Stimulated activated CD8-positive, alpha-beta memory T cell treated with anti-CD3 and anti-CD28 coated beads, Interleukin-15, amount 100 ng/mL, for 24 hours (primary cell): ENCODE measurements around the gene CHN2.

Experiments
- DNase-seq: peaks from one replicate; pipeline ENCODE4 v3.0.0-alpha.2; 2020; ENCODE audit warnings: low read depth

Gene CHN2

DNA sequence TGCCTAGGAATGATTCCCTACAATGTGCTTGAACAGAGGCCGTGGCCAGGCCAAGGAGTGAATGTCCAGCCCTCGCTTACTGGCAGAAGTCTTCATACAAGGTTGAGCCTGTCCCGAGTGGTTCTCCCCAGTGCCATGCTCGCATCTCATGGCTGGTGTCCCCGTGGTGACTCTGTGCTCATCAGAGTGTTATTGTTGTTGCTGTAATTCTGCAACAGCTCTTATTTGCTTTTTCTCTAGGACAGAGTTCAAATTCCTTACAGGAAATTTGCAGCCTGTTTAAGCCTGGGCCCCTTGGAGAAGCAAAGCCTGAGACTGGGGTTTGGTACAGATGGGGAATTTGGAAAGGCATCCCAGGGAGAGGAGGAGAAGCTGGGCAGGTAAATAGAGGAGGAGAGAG, 211.3 kb downstream of the CHN2 start:
- DNase-seq, result no peak

DNA sequence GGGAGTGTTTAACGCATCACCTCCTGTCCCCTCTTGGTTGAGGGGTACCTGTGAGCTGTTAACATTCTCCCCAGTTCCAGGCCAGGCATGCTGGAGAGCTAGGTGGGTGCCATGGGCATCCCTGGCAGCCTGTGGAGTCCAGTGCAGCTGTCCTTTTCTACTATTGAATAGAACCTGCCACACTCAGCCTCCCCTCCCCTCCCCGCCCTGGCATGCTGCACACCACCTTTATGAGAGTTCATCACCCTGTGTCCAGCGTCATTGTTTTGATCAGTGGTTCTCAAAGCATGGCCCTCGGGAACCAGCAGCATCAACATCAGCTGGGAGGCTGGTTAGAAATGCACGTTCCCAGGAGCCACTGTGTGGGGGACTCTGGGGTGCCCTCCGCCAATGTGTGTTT, 211.8 kb downstream of the CHN2 start:
- no peak for DNase-seq

DNA sequence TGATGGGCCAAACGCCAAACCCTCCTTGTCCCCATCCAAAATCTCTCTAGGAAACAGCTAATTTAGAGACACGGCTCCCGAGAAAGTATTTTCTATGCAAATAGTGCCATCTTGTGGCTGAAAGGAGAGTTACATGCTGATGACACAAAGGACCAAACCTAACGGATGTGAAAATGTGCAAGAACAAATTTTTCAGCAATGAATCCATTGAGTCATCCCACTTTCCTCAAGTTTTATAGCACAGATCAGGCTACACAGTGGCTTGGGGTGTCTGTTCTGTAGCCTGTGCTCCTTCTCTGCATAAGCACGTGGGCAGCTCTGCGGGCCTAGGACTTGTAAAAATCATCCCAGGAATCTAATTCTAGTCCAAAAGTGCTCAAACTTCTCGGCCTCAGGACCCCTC, 214.3 kb downstream of the CHN2 start:
- DNase-seq, result no peak

DNA sequence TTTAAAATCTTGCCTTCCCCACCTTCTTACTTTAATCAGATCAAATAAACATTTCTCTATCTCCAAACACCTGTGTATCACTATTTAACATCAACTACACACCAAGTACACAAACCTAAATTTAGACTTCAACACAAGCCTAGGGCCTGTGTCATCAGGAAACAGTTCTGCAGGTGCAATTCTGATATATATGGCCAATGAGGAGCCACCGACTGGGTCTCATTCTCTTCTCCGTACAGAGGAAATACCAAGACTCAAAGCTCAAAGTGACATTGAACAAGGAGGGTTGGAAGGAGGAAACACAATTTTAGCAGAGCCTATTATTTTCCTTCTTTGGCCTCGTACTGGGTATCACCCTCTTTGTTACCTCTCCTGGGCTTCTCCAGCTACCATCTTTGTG, 216.4 kb downstream of the CHN2 start:
- no peak for DNase-seq

DNA sequence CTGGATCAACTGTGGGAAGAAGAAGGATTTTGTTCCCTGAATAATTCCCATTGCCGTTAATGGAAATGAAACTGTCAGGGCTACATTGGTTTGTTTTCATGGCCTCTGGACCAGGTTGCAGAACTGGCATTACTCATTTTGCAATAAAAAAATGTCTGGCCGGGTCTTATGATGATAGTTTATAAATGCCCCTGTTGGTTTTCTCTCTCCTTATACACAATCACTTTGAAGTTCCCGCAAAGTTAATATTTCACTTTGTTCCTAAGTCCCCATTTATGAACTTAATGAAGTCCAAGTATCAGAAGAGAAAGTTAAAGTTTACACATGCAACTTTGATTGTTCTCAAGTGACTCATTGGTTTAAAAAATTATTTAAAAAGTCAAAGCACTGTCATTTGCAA, 218.3 kb downstream of the CHN2 start:
- DNase-seq, result no peak

DNA sequence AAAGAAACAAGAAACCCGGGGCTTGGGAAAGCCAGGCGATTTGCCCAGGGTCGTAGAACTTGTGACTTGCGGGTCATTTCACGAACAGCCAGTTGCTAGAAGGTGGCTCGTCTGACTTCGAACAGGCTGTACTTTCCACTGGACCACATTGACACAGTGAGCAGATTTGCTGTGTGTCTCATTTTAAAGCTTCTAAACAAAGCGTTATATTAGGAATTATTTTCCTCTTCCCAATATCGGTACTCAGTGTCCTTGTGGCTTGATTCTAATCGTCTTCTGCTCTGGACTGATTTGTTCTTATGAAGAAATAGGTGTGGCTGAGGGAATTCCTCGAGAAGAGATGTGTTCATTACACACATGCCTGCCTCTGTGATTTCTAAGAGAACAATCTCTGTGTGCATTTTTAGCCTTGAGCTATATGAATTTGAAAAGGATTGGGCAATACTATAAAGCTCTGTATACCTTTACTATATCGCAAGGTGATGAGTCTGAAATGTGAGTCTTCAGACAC, 219.1 kb downstream of the CHN2 start:
- no peak for DNase-seq

DNA sequence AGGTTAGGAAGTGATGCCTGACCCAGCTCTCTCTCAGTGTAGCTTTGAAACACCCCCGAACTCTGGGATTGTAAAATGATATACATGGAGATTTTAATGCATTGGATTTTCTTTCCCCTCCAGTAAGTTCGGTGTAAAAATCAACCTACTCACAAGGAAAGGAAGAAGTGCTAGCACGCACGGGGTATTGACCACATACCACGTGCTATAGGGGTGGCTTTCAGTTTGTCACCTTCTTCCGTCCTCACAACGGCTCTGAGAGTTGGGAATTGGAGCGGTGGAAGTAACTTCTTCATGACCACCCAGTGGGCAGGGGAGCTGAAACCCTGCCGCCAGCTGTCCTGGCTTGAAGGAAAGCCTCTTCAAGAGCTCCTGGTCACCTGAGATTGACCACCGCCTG, 219.6 kb downstream of the CHN2 start:
- DNase-seq, result no peak

DNA sequence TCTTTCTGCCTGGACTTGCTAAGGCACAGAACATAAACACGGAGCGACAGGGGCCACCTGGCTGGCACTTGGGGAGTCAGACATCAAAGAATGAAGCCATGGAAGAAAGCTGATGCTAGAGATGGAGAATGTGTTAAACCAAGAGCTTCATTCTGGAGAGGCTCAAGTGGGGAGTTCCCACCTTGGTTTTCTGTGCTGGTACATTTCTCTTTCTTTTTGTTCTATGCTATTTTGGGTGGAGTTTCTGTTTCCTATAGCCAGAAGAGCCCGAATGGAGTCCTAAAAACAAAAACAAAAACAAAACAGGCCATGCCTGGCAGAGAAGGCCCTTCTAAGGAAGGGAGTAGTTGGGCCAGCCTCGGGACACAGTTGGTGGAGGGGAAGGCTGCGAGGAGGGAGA, 220.6 kb downstream of the CHN2 start:
- DNase-seq, result no peak

DNA sequence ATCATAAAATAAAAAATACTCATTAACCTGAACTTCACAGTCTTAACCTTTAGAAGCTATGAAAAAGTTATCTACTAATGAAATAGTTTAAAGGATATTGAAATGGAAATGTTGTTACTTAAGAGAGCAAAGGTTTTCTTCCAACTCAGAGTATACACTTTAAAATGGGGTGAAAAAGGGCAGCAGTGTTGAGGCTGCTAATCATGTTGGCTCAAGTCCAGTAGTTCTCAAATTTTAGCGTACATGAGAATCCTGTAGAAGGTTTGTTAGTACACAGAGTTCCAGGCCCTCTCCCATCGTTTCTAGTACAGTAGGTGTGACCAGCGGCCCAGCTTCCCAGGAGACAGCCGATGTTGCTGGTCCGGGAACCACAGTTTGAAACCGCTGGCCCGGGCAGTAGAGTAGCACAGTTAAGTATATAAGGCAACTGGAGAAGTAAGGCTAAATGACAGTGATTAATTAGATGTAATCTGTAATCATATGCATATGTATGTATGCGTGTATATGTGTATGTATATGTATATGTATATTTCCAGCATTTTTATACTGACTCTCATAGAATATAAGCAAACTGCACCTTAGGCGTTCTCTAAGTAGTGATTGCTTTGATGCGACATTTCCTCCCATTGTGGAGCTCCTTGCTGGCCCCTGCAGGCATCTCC, 221.8 kb downstream of the CHN2 start:
- no peak for DNase-seq

DNA sequence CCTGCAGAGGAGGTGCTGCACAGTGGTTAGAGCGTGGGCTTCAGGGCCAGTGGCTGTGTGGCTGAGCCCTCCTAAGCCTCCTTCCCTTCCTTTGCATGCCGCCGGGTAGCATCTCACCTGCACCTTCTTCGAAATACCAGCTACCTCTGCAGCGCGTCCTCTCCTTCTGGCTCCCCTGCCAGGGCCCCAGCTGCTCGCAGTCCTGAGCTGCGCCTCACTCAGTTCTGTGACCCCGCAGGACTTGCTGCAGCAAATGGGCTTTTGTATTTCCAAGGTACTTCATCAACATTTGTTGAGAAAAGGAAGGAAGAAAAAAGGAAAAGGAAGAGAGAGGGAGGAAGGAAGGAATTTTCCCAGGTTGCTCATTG, 222.3 kb downstream of the CHN2 start:
- no peak for DNase-seq

DNA sequence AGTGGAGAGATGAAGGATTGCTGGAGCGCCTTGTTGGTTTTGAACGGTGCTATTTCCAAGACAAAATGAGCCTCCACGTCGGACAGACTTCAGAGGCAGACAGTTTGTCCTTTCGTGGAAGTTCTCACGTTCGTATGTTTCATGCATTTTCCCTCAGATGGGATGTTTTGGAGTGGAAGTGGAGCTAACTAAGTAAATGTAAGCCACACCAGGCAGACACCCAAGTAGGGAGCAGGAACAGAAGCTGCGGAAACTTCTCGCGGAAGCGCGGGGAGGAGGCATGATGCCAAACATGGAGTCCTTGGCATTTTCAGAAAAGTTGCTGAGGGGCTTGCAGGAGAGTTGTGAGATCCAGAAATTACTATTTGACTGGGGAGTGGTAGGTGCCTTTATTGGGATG, 223.5 kb downstream of the CHN2 start:
- DNase-seq, result no peak

DNA sequence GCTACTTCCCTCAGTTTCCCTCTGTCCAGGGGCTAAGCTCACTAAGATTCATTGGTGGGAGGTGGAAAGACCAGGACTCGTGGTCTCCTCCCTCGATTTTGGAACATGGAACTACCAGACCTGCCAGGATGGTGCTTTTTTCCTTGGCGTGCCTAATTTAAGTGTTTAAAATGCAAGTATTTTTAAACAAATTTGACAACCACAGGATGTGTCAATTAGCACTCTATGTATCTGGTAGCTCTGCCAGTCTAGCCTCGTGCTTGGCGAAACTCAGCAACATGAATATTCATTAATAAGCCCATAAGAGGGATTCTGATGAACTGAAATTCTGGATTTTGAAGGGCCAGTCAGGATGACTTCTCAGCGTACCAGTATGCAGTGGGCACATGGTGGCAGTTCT, 224.1 kb downstream of the CHN2 start:
- no peak for DNase-seq

DNA sequence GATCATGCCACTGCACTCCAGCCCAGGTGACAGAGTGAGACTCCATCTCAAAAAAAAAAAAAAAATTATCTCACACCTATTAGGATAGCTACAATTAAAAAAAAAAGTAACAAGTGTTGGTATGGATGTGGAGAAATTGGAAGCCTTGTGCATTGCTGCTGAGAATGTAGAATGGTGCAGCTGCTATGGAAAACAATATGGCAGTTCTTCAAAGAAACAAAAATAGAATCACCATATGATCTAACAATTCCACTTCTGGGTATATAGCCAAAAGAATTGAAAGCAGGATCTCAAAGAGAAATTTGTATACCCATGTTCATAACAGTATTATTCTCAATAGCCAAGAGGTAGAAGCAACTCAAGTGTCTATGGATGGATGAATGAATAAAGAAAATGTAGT, 225.4 kb downstream of the CHN2 start:
- DNase-seq, result no peak

DNA sequence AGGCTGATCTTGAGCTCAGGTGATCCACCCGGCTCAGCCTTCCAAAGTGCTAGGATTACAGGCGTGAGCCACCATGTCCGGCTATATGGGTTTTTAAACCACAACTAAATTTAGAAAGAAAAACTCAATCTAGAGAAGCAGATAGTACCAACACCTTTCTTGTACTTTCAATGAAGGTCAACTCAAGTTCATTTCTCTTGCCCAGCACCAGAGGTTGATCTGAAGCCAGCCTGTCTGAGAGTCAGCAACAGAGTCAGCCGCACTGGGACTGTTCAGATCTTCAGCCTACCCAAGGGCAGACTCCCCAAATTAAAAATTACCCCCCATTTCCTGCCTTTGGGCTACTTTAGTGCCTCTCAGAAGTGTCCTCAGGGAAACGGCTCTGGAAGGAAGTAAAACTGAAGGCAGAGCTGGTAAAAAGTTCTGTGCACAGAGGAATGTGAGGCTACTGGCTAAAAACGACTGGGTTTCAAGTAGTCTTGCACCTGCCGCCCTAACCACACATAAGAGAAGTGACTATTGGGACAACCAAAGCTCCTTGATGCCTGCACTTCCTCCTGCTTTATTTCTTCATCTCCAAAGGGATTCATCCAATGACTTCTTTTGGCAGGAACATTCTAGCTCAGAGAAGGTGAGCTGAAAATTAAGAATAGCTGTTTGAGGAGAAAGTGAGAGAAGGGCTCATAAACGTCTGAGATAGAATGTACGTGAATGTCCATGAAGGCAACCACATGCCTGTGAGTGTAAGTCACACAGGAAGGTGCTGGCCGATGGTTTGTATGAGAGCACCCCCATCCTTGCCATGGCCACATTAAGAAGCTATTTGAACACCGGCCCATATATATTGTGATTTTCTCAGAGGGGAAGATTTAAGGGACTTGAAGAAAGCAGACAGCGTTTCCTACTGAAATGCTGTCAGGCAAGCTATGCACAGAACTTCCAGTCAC, 226.7 kb downstream of the CHN2 start:
- no peak for DNase-seq

DNA sequence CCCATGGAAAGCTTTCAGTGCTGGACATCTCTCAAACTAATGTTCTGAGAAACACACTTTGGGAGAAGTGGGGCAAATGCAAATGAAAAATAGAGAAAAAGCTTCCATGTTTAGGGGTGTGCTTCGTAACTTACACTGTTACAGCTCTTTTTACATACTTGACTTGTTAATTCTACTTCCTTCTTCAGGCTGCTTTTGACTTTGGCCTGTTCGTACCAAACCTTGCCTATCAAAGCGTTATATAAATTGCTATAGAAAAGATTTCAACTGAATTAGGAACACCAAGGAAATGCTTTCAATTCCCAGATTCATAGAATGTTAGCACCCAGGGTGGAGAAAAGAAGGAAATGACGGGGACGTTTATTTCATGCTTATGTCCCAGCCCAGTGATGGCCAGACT, 228.3 kb downstream of the CHN2 start:
- no peak for DNase-seq

DNA sequence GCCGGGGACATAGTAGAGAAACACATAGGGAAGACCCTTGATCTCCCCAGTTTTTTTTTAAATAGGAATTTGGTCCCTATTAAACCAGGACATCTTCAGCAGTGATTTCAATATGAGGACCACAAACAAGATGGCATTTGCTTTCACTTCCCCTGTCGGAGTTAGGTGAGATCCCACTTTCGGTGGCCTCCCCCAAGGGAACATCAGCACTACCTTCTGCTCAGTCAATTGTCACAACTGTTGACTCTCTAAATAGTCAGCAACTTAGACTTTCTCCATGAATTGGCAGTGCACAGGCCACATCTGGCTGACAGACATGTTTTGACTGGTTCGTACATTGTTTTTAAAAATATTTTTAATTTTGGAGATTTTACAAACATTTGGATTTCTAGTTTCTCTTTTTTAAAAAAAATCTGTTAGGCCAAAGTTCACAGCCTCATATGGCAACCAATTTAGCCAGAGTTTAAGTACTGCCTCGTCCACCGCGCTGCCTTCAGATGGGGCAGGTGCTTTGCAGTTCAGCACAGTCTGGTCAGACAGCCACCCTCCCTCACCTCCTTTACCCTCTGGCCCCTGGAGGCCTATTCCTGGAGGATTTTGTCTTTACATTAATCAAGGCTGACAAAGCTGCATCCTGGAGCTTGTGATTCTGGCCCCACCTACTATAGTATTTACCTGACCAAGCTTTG, 229.9 kb downstream of the CHN2 start:
- no peak for DNase-seq

DNA sequence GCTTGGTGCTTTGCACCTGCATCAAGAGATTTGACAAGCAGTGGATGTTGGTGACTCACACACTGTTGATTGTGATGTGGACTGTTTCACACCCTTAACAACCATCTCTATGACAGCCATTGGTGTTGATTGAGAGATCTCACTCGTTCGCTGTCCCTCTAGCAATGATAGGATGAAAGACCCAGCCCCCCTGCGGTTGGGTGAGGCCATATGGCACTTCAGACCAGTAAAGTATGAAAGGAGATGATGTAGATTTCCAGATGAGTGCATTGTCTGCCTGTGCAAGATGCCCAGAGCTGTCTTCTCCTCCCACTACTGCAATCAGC, 230.4 kb downstream of the CHN2 start:
- DNase-seq, result no peak

DNA sequence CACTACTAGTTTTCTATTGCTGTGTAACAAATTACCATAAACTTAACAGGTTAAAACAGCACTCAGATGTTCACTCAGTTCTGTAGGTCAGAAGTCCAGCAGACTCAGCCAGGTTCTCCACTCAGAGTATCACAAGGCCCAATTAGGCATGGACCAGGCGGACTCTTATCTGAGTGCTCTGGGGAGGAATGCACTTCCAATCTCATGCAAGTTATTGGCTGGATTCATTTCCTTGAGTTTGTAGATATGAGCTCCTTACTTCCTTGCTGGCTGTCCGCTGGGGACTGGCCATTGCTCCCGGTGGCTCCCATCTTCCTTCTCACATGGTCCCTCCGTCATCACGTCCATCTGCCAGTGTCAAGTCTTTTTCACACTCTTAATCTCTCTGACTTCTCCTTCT, 232.0 kb downstream of the CHN2 start:
- DNase-seq, result no peak

DNA sequence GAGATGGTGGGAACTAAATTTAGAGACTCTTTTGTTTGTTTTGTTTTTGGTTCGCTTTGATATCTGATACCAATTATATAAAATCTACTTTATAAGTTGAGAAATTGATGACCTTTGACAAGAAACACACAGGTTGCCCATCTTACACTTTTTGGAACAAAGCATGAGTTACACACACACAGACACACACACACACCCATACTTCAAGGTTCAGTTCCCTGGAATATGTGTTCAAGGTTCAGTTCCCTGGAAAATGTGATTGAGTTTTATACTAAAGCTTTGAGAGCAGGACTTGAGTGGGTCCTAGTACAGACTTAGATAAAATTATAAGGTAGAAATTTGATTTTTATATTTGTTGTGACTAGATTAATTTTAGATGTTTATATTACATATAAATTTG, 234.8 kb downstream of the CHN2 start:
- DNase-seq, result no peak

DNA sequence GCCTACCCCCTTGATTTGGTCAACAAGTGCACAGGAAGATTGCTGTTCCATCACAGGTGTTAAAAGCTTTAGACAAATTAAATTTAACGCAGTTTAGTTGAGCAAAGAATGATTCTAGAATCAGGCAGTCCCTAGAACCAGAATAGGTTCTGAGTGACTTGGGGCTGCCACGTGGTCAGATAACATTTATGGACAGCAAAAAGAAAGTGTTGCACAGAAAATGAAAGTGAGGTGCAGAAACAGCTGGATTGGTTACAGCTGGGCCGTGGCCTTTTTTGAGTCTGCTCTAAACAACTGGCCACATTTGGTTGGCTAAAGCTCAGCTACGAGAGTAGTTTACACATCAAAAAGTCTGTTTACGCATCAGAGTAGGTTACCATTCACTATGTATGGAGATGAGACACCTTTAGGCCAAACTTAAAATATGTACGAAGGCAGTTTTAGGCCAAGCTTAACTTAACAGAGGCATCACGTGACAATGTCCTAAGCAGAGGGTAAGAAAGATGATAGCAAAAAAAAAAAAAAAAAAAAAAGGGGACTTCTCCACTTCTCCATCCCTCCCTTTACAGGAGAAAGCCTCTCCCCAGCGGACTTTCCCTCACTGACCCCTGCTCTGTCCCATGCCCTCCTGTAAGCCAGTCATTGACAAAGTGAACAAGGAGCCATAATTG, 235.8 kb downstream of the CHN2 start:
- no peak for DNase-seq

DNA sequence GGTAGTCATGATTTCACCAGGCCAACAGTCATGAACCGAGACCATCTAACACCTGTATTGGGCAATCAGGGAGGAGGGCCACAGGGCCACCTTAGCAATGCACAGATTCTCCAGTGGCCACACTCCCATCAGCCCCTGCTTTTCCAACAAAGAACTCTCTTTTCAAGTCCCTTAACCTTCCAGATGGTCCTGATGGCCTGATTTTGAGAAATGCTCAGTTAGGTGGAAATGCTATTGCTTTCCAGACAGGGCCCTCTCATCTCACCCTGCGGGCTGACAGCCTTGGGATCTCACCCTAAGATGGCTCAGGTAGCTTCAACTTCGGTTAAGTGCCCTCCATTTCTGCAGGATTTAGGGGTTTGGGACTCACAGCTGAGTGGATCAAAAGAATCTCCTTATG, 237.1 kb downstream of the CHN2 start:
- DNase-seq, result no peak

DNA sequence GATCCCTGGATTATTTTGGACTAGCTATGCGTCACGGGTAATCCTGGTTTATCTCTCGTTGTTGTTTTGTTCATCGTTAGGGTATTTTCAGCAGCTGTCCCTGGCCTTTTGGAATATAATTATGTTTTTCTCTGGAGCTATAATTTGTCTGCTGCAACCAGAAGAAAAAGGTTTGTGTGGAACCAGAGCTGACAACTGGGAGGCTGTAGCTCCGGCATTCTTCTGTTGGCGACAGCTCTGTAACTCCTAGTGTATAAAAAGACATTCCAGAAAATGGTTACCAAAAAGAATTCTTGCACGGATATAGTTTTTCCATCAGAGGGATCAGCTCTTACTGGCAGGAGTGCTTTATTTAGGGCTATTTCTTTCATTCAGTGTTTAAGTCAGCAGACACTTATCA, 238.1 kb downstream of the CHN2 start:
- DNase-seq, result no peak

DNA sequence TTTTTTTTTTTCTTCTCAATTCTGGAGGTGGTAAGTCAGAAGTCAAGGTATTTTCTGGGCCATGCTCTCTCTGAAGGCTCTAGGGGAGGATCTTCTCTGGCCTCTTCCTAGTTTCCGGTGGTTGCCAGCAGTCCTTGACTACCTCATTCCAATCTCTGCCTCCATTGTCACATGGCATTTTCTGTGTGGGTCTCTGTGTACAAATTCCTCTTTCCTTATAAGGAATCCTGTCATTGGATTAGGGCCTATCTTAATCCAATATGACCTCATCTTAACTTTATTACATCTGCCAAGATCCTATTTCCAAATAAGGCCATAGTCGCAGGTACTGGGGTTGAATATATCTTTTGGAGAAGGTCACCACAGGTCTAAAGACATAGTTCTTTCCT, 239.8 kb downstream of the CHN2 start:
- no peak for DNase-seq
